Astrocyte of the spinal cord (primary cell): ENCODE measurements around the gene MOB3C.

Experiments used
- DNase-seq: peaks from one replicate; pipeline ENCODE4 v3.0.0; 2011; ENCODE audit warnings: low read depth, low spot score
- H3K4me3 ChIP-seq: 2 replicates; pipeline ENCODE4 v1.5.1; 2011; ENCODE audit warnings: low read depth, mild to moderate bottlenecking, low read length, moderate library complexity
- CTCF ChIP-seq: IDR thresholded peaks from 2 replicates; pipeline ENCODE4 v1.5.1; 2012; ENCODE audit warnings: low read depth, mild to moderate bottlenecking, low read length, inconsistent platforms
- in situ Hi-C: cut with HindIII; loops from 2 replicates; pipeline ENCODE4 v1.10.0; 2017; ENCODE audit warnings: low sequenced_read_pairs

Gene MOB3C

GRCh38 chr1:46607345-46608130, 9.1 kb downstream of the MOB3C start:
- in situ Hi-C loops: no loop called here
- no peak for TF ChIP-seq CTCF
- DNase-seq: no peak
- no peak overlapping the region for H3K4me3 ChIP-seq

GRCh38 chr1:46606255-46606965, 10.2 kb downstream of the MOB3C start:
- no peak for TF ChIP-seq CTCF
- in situ Hi-C loops: no loop called here
- no peak overlapping the region for H3K4me3 ChIP-seq
- no peak for DNase-seq

GRCh38 chr1:46605232-46605631, 11.4 kb downstream of the MOB3C start:
- in situ Hi-C loops: no loop called here
- DNase-seq: no peak
- no peak overlapping the region for H3K4me3 ChIP-seq
- TF ChIP-seq CTCF: no peak

- peak; percentile 25 for TF ChIP-seq CTCF
- peak; percentile 93 for DNase-seq
- in situ Hi-C loops: no loop called here
- H3K4me3 ChIP-seq: peak within 1 kb of the TSS; percentile 96
Observed at GRCh38 chr1:46603858-46604549, 12.6 kb downstream of the MOB3C start, which contains the start of gene MKNK1. Gene MKNK1, minus strand, starts transcription at chr1:46604268. Its CDS starts 20,941 bp downstream, at chr1:46583327.

GRCh38 chr1:46603481-46603857, 13.1 kb downstream of the MOB3C start:
- no peak for DNase-seq
- peak overlapping the region; percentile 96 for H3K4me3 ChIP-seq
- no peak for TF ChIP-seq CTCF
- in situ Hi-C loops: no loop called here

GRCh38 chr1:46601257-46602007, 15.2 kb downstream of the MOB3C start:
- TF ChIP-seq CTCF: no peak
- in situ Hi-C loops: no loop called here

More at GRCh38 chr1:46601257-46602007, 15.2 kb downstream of the MOB3C start:
- H3K4me3 ChIP-seq: no peak overlapping the region
- no peak for DNase-seq
